PC-9 (cell line): Measurements from ENCODE around the gene CFI. TPM values are rescaled to one million over a fixed set of nuclear protein-coding genes. Genes with fewer than 3 reads are reported as not detected.

Source experiments
- BruUV-seq: library from RNA; stranded (reverse); fragments of 400-500 nt; replicated peaks from 2 replicates; lab custom pipeline; 2021; lab: Mats Ljungman, UMichigan
- CTCF ChIA-PET: fragments of 300-600 bp; sonication (Branson Sonifier 250); formaldehyde crosslinking; loops from one replicate; lab custom pipeline; 2022; ENCODE audit warnings: antibody characterized with exemption; lab: Charles Lee
- POLR2A ChIA-PET: fragments of 300-600 bp; sonication (Branson Sonifier 250); formaldehyde crosslinking; loops from one replicate; lab custom pipeline; 2022; ENCODE audit warnings: antibody characterized with exemption; ENCODE audit not compliant: unreplicated experiment; lab: Charles Lee
- DNase-seq, 2 experiments: peaks; one replicate each; pipeline versions ENCODE4 v3.0.0 to v3.0.0-alpha.2; 2015 to 2022; ENCODE audit warnings: mixed read lengths in 1 of 2
- H2AFZ ChIP-seq: fragments of 200-600 bp; sonication (generic); 2 replicates; pipeline ENCODE4 v1.8.1; 2017; ENCODE audit warnings: antibody characterized with exemption
- H3F3A ChIP-seq: fragments of 200-600 bp; sonication (generic); 2 replicates; pipeline ENCODE4 v1.8.1; 2017; ENCODE audit warnings: antibody characterized with exemption, mild to moderate bottlenecking, low read depth; ENCODE audit not compliant: insufficient read depth
- H3K27ac ChIP-seq: fragments of 200-600 bp; sonication (generic); 2 replicates; pipeline ENCODE4 v1.6.1; 2016; ENCODE audit warnings: mixed run types
- H3K27me3 ChIP-seq: fragments of 200-600 bp; sonication (generic); 2 replicates; pipeline ENCODE4 v1.6.1; 2016; ENCODE audit warnings: low read depth, mixed run types; ENCODE audit not compliant: insufficient read depth
- H3K36me3 ChIP-seq: fragments of 200-600 bp; sonication (generic); 2 replicates; pipeline ENCODE4 v1.6.1; 2016; ENCODE audit warnings: low read depth, mixed run types
- H3K4me1 ChIP-seq: fragments of 200-600 bp; sonication (generic); replicated peaks from 2 replicates; pipeline ENCODE4 v1.6.1; 2016; ENCODE audit warnings: mixed run types; ENCODE audit not compliant: insufficient read depth
- H3K4me2 ChIP-seq: fragments of 200-600 bp; sonication (generic); 2 replicates; pipeline ENCODE4 v1.6.1; 2017; ENCODE audit warnings: mixed run types
- H3K4me3 ChIP-seq: fragments of 200-600 bp; sonication (generic); 2 replicates; pipeline ENCODE4 v1.6.1; 2016; ENCODE audit warnings: mixed run types
- H3K79me2 ChIP-seq: fragments of 200-600 bp; sonication (generic); 2 replicates; pipeline ENCODE4 v1.6.1; 2017; ENCODE audit warnings: low read depth, mixed run types
- H3K9me2 ChIP-seq: fragments of 200-600 bp; sonication (generic); 2 replicates; pipeline ENCODE4 v1.8.1; 2017; ENCODE audit warnings: mild to moderate bottlenecking; ENCODE audit not compliant: insufficient read depth
- H3K9me3 ChIP-seq: fragments of 200-600 bp; sonication (generic); 2 replicates; pipeline ENCODE4 v1.8.1; 2016; ENCODE audit warnings: low read depth; ENCODE audit not compliant: insufficient read depth
- H4K20me1 ChIP-seq: fragments of 200-600 bp; sonication (generic); 2 replicates; pipeline ENCODE4 v1.8.1; 2017; ENCODE audit not compliant: insufficient read depth
- EZH2 ChIP-seq: fragments of 200-600 bp; sonication (generic); IDR thresholded peaks from 2 replicates; pipeline ENCODE4 v1.8.0; 2017; ENCODE audit warnings: antibody characterized with exemption, low read depth
- intact Hi-C: fragments of 100-400 bp; cut with micrococcal nuclease; formaldehyde crosslinking; loops from one replicate; pipeline ENCODE4 v1.10.0; 2022; ENCODE audit not compliant: unreplicated experiment
- total RNA-seq: library from RNA; stranded (reverse); gene quantifications from 2 replicates; pipeline ENCODE4 v1.2.3, GENCODE V29; 2021
- TF ChIP-seq, protein P1 (sequence below): fragments of 200-600 bp; sonication (generic); conservative IDR thresholded peaks from 2 replicates; pipeline ENCODE4 v1.6.1; 2017; ENCODE audit warnings: mixed run types, antibody characterized with exemption, mild to moderate bottlenecking, moderate library complexity

The CFI gene
- total RNA-seq, 1 experiment from 2014 or later = 2.2 TPM

DNA sequence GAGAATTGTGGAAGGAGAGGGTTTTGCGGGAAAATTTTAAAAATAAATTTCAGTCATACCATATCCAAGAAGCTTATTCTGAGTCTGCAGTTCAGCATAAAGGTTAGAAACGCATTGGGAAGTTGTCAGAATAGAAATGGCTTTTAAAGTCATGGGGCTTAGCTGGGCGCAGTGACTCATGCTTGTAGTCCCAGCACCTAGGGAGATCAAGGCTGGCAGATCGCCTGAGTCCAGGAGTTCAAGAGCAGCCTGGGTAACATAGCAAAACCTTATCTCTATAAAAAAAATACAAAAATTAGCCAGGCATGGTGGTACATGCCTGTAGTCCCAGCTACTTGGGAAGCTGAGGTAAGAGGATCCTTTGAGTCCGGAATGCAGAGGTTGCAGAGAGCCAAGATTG is 68.1 kb downstream of the CFI start:
- intact Hi-C loops = no loop called here

DNA sequence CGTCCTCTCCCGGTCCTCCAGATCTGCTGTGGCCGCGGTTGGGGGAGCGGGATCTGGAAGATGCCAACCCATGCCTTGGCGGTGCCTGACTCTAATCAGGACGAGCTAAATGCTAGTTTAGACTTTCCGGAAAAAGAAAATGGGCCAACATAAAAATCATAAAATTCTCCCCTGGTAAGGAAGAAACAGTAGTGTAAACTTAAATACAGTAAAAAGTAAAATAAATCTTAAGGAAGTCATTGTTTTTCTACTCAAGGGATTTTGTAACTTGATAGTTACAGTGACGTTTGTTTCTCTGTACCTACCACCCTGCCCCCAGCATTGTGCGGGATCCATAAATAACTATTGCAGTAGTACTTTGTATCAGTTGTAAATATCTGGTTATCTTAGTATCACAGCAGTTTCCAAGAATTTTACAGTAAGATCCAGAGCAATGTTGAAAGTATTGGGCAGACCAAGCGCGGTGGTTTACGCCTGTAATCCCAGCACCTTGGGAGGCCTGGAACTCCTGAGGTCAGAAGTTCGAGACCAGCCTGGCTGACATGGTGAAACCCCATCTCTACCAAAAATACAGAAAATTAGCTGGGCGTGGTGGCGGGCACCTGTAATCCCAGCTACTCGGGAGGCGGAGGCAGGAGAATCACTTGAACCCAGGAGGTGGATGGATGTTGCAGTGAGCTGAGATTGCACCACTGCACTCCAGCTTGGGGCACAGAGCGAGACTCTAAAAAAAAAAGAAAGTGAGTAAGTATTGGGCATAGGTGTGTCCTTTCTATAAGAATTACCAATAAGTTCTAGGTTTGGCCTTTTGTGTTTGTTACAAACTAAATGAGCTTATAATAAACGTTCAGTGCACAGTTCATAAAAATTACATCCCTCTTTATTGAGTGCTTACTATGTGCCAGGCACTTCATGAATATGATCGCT is 70.9 kb downstream of the CFI start:
- TSS peak; percentile 98 for BruUV-seq
- Histone ChIP-seq H3K4me2 (peak overlapping the region; percentile 74), H3K79me2 (peaks cover 35% of the 10 kb centered on the region), H3K9me2 (no peaks in the 10 kb centered on the region), H3K9me3 (no peaks in the 10 kb centered on the region), H3K27ac (peak overlapping the region; percentile 40), H3K27me3 (no peaks in the 10 kb centered on the region), H3K4me1 (peaks cover 9% of the 10 kb centered on the region), H3K36me3 (no peaks in the 10 kb centered on the region), H3F3A (peaks cover 8% of the 10 kb centered on the region; the same call in 1 of the 2 replicates), H2AFZ (peak overlapping the region; percentile 100), H3K4me3 (peak overlapping the region; percentile 72), H4K20me1 (no peaks in the 10 kb centered on the region)
- POLR2A ChIA-PET = interaction anchor here (0.5 to 1.3 kb wide), 2 partner anchors 28 to 55 kb away, joined by 3 read pairs; partner anchors contain the start of gene CASP6
- no peak for DNase-seq
- CTCF ChIA-PET = no interaction called here
- intact Hi-C loops = loop anchor here (1.0 kb wide), 1 partner anchor 84 kb away; the partner anchor contains the start of gene GAR1
- TF ChIP-seq EZH2 = no peak
- TF ChIP-seq, protein P1, sequence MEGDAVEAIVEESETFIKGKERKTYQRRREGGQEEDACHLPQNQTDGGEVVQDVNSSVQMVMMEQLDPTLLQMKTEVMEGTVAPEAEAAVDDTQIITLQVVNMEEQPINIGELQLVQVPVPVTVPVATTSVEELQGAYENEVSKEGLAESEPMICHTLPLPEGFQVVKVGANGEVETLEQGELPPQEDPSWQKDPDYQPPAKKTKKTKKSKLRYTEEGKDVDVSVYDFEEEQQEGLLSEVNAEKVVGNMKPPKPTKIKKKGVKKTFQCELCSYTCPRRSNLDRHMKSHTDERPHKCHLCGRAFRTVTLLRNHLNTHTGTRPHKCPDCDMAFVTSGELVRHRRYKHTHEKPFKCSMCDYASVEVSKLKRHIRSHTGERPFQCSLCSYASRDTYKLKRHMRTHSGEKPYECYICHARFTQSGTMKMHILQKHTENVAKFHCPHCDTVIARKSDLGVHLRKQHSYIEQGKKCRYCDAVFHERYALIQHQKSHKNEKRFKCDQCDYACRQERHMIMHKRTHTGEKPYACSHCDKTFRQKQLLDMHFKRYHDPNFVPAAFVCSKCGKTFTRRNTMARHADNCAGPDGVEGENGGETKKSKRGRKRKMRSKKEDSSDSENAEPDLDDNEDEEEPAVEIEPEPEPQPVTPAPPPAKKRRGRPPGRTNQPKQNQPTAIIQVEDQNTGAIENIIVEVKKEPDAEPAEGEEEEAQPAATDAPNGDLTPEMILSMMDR = no peak

More for the DNA sequence above, 68.1 kb downstream of the CFI start:
- no peak for TF ChIP-seq EZH2
- TF ChIP-seq, protein P1 = no peak
- DNase-seq = no peak
- no peaks in the 10 kb centered on the region for H3K9me3 ChIP-seq
- H3K79me2 ChIP-seq = peaks cover 8% of the 10 kb centered on the region
- H3K27ac ChIP-seq = no peak overlapping the region
- no TSS peak for BruUV-seq
- H3K4me2 ChIP-seq = no peak overlapping the region
- no peaks in the 10 kb centered on the region for H3K36me3 ChIP-seq
- H3F3A ChIP-seq = peaks cover 8% of the 10 kb centered on the region; the same call in 1 of the 2 replicates
- no peaks in the 10 kb centered on the region for H3K9me2 ChIP-seq
- H2AFZ ChIP-seq = no peak overlapping the region
- no peaks in the 10 kb centered on the region for H4K20me1 ChIP-seq
- no peaks in the 10 kb centered on the region for H3K27me3 ChIP-seq
- no peaks in the 10 kb centered on the region for H3K4me1 ChIP-seq
- CTCF ChIA-PET = no interaction called here
- no peak overlapping the region for H3K4me3 ChIP-seq
- POLR2A ChIA-PET = no interaction called here

DNA sequence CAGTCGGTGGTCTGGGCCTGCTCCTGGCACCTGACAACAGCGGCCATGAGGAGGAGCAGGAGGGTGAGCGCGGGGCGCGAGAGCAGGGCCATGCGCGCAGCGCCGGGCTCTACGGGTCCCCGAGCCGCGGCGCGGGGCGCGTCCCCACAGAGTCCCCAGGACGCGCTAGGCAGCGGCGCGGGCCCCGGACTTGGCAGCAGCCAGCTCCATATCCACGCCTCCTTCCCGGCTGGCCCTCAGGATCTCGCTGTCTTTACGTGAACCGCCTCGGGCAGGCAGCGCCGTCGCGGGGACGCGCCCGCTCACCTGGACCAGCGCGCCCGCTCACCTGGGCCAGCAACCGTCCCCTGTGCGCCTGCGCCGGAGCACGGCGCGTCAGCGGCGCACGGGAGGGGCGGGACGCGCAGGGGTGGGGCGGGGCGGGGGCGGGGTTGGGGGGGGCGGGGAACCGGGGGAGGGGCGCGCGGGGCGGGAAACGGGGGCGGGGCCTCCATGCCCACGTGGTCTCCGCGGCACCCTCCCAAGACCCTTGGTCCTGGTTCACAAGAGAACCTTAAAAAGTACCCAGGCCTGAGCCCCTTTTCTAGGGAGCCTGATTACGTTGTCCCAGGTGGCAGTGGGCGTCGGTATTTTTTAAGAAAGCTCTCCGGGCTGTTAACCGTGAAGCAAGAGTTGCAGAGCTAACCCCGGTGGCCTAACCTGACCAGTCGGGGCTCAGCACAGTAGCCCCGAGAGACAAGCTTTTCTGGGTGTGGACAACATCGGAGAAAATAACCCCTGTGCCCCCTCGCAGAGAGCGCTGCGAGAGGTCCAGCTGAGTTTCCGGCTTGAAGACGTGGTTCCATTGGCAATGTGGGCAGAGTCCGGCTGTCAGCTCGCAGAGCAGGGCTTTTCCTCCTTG is 71.8 kb downstream of the CFI start, which contains the start of gene PLA2G12A:
TSS of gene PLA2G12A (minus strand) at position 353 of the 901 bp plus-strand sequence. CDS start at position 92, 261 bp downstream.
- H3F3A ChIP-seq = peaks cover 8% of the 10 kb centered on the region; the same call in 1 of the 2 replicates
- no TSS peak for BruUV-seq
- H2AFZ ChIP-seq = peak within 1 kb of the TSS; percentile 100
- ChIA-PET CTCF (no interaction called here), POLR2A (interaction anchor here (0.5 to 1.3 kb wide), 3 partner anchors 27 to 804 kb away, joined by 3 to 9 read pairs (median 3); partner anchors contain the start of gene CASP6)
- H3K9me2 ChIP-seq = no peaks in the 10 kb centered on the region
- DNase-seq = peak; percentile 80 to 90
- peak within 1 kb of the TSS; percentile 98 for H3K4me2 ChIP-seq
- peak within 1 kb of the TSS; percentile 74 for H3K27ac ChIP-seq
- no peaks in the 10 kb centered on the region for H4K20me1 ChIP-seq
- H3K27me3 ChIP-seq = no peaks in the 10 kb centered on the region
- H3K9me3 ChIP-seq = no peaks in the 10 kb centered on the region
- H3K79me2 ChIP-seq = peaks cover 39% of the 10 kb centered on the region
- peaks cover 9% of the 10 kb centered on the region for H3K4me1 ChIP-seq
- H3K36me3 ChIP-seq = no peaks in the 10 kb centered on the region
- TF ChIP-seq, protein P1 = no peak
- no peak for TF ChIP-seq EZH2
- peak within 1 kb of the TSS; percentile 78 for H3K4me3 ChIP-seq
- intact Hi-C loops = loop anchor here (1.0 kb wide), 1 partner anchor 85 kb away; the partner anchor contains the start of gene GAR1
